Tibial artery (tissue), 4 donors: ENCODE measurements around the gene FRG1.
"Not testable (repeated sequence)": the region's sequence is repeated elsewhere in the genome, so short reads cannot be mapped to it uniquely, and the experiment has no call there.

Experiments
- DNase-seq, 2 donors: peaks; one replicate each; pipeline ENCODE4 v3.0.0-alpha.2; 2019
- H3K27ac ChIP-seq, 2 donors: fragments of 200-600 bp; sonication (generic) in 1 of 2; 1 replicate in 1 of 2; 2 replicates in 1 of 2; pipeline ENCODE4 v1.5.1; 2018 to 2019; ENCODE audit warnings: mild to moderate bottlenecking in 1 of 2
- H3K27me3 ChIP-seq, 2 donors: fragments of 200-600 bp; sonication (generic) in 1 of 2; one replicate each; pipeline versions ENCODE4 v1.5.1 to v1.6.0; 2016 to 2019
- H3K36me3 ChIP-seq, 3 donors: fragments of 200-600 bp; sonication (generic) in 2 of 3; one replicate each; pipeline ENCODE4 v1.5.1; 2016 to 2019; ENCODE audit warnings: mild to moderate bottlenecking in 2 of 3
- H3K4me1 ChIP-seq, 4 donors: fragments of 200-600 bp; sonication (generic) in 2 of 4; 1 replicate in 3 of 4; 2 replicates in 1 of 4; pipeline ENCODE4 v1.5.1; 2016 to 2019
- H3K4me3 ChIP-seq, 2 donors: fragments of 200-600 bp; sonication (generic) in 1 of 2; 1 replicate in 1 of 2; 2 replicates in 1 of 2; pipeline ENCODE4 v1.5.1; 2018 to 2019; ENCODE audit warnings: mild to moderate bottlenecking in 2 of 2
- H3K9me3 ChIP-seq, 3 donors: fragments of 200-600 bp; sonication (generic) in 1 of 3; one replicate each; pipeline ENCODE4 v1.5.1; 2016 to 2019
- intact Hi-C: fragments of 100-400 bp; cut with DNase I; formaldehyde crosslinking; loops from one replicate; pipeline ENCODE4 v1.15.0; 2023; ENCODE audit warnings: low total_unique reads
- TF ChIP-seq, protein P1 (sequence below), 2 experiments: fragments of 200-600 bp in 1 of 2; fragments of 450-650 bp in 1 of 2; IDR thresholded peaks; one replicate each; pipeline ENCODE4 v1.5.1; 2017 to 2019; ENCODE audit warnings: antibody characterized with exemption in 2 of 2, mild to moderate bottlenecking in 1 of 2, moderate library complexity in 1 of 2

The FRG1 gene

GRCh38 chr4:189988877-189989431 lies 48.3 kb downstream of the FRG1 start:
- intact Hi-C loops: no loop called here
- no peaks in the 10 kb centered on the region for H3K27me3 ChIP-seq
- no peak overlapping the region for H3K27ac ChIP-seq
- TF ChIP-seq, protein P1, sequence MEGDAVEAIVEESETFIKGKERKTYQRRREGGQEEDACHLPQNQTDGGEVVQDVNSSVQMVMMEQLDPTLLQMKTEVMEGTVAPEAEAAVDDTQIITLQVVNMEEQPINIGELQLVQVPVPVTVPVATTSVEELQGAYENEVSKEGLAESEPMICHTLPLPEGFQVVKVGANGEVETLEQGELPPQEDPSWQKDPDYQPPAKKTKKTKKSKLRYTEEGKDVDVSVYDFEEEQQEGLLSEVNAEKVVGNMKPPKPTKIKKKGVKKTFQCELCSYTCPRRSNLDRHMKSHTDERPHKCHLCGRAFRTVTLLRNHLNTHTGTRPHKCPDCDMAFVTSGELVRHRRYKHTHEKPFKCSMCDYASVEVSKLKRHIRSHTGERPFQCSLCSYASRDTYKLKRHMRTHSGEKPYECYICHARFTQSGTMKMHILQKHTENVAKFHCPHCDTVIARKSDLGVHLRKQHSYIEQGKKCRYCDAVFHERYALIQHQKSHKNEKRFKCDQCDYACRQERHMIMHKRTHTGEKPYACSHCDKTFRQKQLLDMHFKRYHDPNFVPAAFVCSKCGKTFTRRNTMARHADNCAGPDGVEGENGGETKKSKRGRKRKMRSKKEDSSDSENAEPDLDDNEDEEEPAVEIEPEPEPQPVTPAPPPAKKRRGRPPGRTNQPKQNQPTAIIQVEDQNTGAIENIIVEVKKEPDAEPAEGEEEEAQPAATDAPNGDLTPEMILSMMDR (IDR thresholded peaks at IDR 0.05): no peak
- no peak overlapping the region for H3K4me3 ChIP-seq
- H3K4me1 ChIP-seq: no peaks in the 10 kb centered on the region
- DNase-seq: no peak
- no peaks in the 10 kb centered on the region for H3K36me3 ChIP-seq
- H3K9me3 ChIP-seq: no peaks in the 10 kb centered on the region

GRCh38 chr4:189989941-189990340 lies 49.3 kb downstream of the FRG1 start:
- H3K27ac ChIP-seq, H3K9me3 ChIP-seq, DNase-seq, H3K4me1 ChIP-seq, H3K4me3 ChIP-seq, H3K27me3 ChIP-seq, H3K36me3 ChIP-seq, intact Hi-C loops: not testable (repeated sequence)
